Astrocyte of the spinal cord (primary cell): ENCODE measurements around the gene ABCC3.
"Not testable (repeated sequence)": the region's sequence is repeated elsewhere in the genome, so short reads cannot be mapped to it uniquely, and the experiment has no call there.

Source experiments
- DNase-seq: peaks from one replicate; pipeline ENCODE4 v3.0.0; 2011; ENCODE audit warnings: low read depth, low spot score
- H3K4me3 ChIP-seq: 2 replicates; pipeline ENCODE4 v1.5.1; 2011; ENCODE audit warnings: low read depth, mild to moderate bottlenecking, low read length, moderate library complexity
- CTCF ChIP-seq: IDR thresholded peaks from 2 replicates; pipeline ENCODE4 v1.5.1; 2012; ENCODE audit warnings: low read depth, mild to moderate bottlenecking, low read length, inconsistent platforms
- in situ Hi-C: cut with HindIII; loops from 2 replicates; pipeline ENCODE4 v1.10.0; 2017; ENCODE audit warnings: low sequenced_read_pairs

Gene ABCC3

GRCh38 chr17:50699410-50699809 lies 64.7 kb downstream of the ABCC3 start:
- no peak for TF ChIP-seq CTCF
- in situ Hi-C loops, result no loop called here
- DNase-seq, result no peak
- no peak overlapping the region for H3K4me3 ChIP-seq

DNA sequence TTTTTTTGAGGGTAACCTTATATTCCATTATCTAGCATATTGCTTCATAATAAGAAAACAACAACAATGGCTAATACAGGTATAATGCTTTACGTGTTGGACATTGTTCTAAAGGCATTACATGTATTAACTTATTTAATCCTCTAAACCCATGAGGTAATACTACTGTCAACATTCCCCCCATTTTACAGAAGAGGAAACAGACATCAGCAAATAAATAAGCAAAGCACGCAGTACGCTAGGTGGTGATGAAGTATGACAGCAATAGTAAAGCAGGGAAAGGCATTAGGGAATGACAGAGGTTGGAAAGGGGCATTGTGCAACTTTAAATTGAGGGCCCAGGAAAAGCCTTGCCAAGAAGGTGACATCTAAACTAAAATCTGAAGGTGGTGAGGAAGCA lies 68.5 kb downstream of the ABCC3 start:
- no peak for DNase-seq
- no peak for TF ChIP-seq CTCF
- in situ Hi-C loops, result no loop called here
- H3K4me3 ChIP-seq, result no peak overlapping the region

DNA sequence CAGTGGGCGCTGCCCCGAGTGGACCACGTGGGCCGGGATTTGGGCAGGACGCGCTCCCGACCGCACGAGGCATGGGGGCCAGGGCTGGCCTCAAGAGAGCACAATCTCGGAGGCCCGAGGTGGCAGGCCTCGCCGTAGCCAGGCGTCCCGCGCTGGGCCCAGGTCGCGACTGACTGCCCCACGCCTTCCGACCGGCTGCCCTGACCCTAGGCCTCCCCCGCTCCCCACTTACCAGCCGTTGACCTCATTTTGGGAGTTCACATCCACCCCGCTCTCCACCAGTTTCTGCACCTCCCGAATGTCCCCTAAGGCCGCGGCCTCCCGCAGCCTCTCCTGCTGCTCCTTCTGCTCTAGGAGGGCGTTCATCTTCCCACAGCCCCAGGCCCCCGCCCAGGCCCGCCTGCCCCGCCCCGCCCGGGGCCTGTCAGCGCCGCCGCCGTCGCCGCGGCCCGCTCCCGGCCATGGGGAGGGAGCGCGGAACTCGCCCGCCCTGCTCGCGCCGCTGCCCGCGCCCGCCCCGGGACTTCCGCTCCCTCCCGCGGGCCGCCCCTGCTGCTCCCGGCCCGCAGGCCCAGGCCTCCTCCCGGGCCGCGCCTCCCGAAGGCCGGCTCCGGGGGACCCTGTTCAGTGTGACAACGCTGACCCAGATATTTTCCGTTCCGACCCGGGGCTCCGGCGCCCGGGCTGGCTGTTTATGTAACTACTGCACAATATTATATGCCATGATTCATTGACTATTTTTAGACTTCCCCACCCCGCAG lies 72.8 kb downstream of the ABCC3 start, which contains the start of gene ANKRD40:
ANKRD40 (minus strand) TSS at position 626 of the 761 bp plus-strand sequence; CDS start at position 366, 260 bp downstream.
- TF ChIP-seq CTCF, result no peak
- in situ Hi-C loops, result no loop called here
- DNase-seq, result peak; percentile 96
- peak within 1 kb of the TSS; percentile 73 for H3K4me3 ChIP-seq

DNA sequence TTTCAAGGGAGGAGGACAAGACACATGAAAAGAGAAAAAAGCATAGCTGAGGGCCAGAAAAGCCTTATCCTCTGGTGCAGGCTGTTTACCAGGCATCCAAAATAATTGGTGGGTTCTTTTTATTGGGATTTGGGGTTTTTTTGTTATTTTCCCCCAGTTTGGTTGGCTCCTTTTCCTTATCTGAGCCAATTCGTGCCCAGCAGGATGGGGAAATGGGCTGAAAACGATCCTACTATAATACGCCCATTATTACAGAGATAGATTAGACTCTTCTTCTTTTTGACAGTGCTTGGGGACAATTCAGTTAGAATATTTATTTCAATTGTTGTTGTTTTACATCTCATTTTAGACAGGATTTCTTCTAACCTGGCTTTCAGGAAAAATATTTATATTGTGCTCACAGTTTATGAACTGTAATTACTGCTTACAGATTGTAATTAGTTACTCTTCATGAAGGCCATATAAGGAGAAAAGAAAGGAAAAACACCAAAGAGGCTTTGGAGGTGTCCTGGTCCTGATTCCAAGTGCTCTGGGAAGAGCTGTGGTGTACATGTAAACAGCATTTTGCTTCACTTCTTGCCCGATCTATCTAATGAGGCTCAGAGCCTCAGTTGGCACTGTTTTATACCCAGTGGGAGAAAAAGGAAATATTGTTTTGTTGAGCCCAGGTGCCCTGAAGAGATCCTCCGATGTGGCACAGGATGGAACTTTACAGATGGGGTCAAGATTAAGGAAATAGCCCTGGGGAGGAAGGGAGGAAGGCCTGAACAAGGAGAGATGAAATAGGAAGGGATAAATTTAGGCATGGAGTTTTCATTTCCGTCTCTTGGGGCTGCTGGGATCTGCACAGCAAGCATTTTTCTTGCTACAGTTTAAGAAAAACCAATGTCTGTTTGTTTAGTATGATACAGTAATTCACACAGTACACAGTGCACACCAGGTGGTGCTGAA lies 73.6 kb downstream of the ABCC3 start:
- in situ Hi-C loops, result no loop called here
- peak; percentile 44 for DNase-seq
- TF ChIP-seq CTCF, result no peak
- H3K4me3 ChIP-seq, result peak overlapping the region; percentile 73

- in situ Hi-C loops, H3K4me3 ChIP-seq: not testable (repeated sequence)
These were observed 74.4 kb downstream of the ABCC3 start for GRCh38 chr17:50709053-50709452.

GRCh38 chr17:50710025-50710424 lies 75.3 kb downstream of the ABCC3 start:
- in situ Hi-C loops, result no loop called here
- no peak overlapping the region for H3K4me3 ChIP-seq
- no peak for TF ChIP-seq CTCF
- no peak for DNase-seq

More at GRCh38 chr17:50709053-50709452, 74.4 kb downstream of the ABCC3 start:
- not testable (repeated sequence) for DNase-seq
